ENCODE measurements around the gene SURF1. TPM values are rescaled to one million over a fixed set of nuclear protein-coding genes. Genes with fewer than 3 reads are reported as not detected.

Gene SURF1
- total RNA-seq, 1 experiment from 2014 or later = 47.9 TPM

GRCh38 chr9:133346021-133346785 is 10.1 kb downstream of the SURF1 start:
- BruUV-seq (replicated peaks) = no TSS peak
- H3K27ac Mint-ChIP-seq (ENCODE audit: unreplicated experiment) = no peak overlapping the region
- CTCF ChIA-PET = no interaction called here
- intact Hi-C loops (cut with micrococcal nuclease; ENCODE audit: unreplicated experiment) = loop anchor here (10.0 kb wide), 1 partner anchor 59 kb away; no protein-coding TSS in a partner anchor
- TF ChIP-seq CTCF (IDR thresholded peaks at IDR 0.05; ENCODE audit: unreplicated experiment) = no peak
- no peak for DNase-seq
- peaks cover 6% of the 10 kb centered on the region for H3K4me1 Mint-ChIP-seq (ENCODE audit: low read depth, unreplicated experiment)
- peaks cover 52% of the 10 kb centered on the region for H3K36me3 Mint-ChIP-seq (ENCODE audit: insufficient read depth, unreplicated experiment)
- H3K9me3 Mint-ChIP-seq (ENCODE audit: low read depth, unreplicated experiment) = no peaks in the 10 kb centered on the region
- H3K4me3 Mint-ChIP-seq (ENCODE audit: low read depth, unreplicated experiment) = peak overlapping the region; percentile 82
- no peaks in the 10 kb centered on the region for H3K27me3 Mint-ChIP-seq (ENCODE audit: unreplicated experiment)

- Mint-ChIP-seq H3K9me3 (ENCODE audit: low read depth, unreplicated experiment) (no peaks in the 10 kb centered on the region), H3K27ac (ENCODE audit: unreplicated experiment) (no peak overlapping the region), H3K4me3 (ENCODE audit: low read depth, unreplicated experiment) (no peak overlapping the region), H3K4me1 (ENCODE audit: low read depth, unreplicated experiment) (peaks cover 6% of the 10 kb centered on the region), H3K36me3 (ENCODE audit: insufficient read depth, unreplicated experiment) (peaks cover 49% of the 10 kb centered on the region), H3K27me3 (ENCODE audit: unreplicated experiment) (no peaks in the 10 kb centered on the region)
- CTCF ChIA-PET = no interaction called here
- BruUV-seq (replicated peaks) = no TSS peak
- DNase-seq = no peak
- intact Hi-C loops (cut with micrococcal nuclease; ENCODE audit: unreplicated experiment) = loop anchor here (10.0 kb wide), 1 partner anchor 59 kb away; no protein-coding TSS in a partner anchor
- TF ChIP-seq CTCF (IDR thresholded peaks at IDR 0.05; ENCODE audit: unreplicated experiment) = no peak
Observed at GRCh38 chr9:133345596-133345995, 10.7 kb downstream of the SURF1 start.

GRCh38 chr9:133344979-133345378 is 11.3 kb downstream of the SURF1 start:
- no peak for TF ChIP-seq CTCF (IDR thresholded peaks at IDR 0.05; ENCODE audit: unreplicated experiment)
- Mint-ChIP-seq H3K4me3 (ENCODE audit: low read depth, unreplicated experiment) (no peak overlapping the region), H3K9me3 (ENCODE audit: low read depth, unreplicated experiment) (no peaks in the 10 kb centered on the region), H3K27me3 (ENCODE audit: unreplicated experiment) (no peaks in the 10 kb centered on the region), H3K36me3 (ENCODE audit: insufficient read depth, unreplicated experiment) (peaks cover 43% of the 10 kb centered on the region), H3K4me1 (ENCODE audit: low read depth, unreplicated experiment) (peaks cover 4% of the 10 kb centered on the region), H3K27ac (ENCODE audit: unreplicated experiment) (no peak overlapping the region)
- intact Hi-C loops (cut with micrococcal nuclease; ENCODE audit: unreplicated experiment) = loop anchor here (10.0 kb wide), 1 partner anchor 60 kb away; no protein-coding TSS in a partner anchor
- DNase-seq = no peak
- BruUV-seq (replicated peaks) = no TSS peak
- CTCF ChIA-PET = no interaction called here

GRCh38 chr9:133344071-133344470 is 12.2 kb downstream of the SURF1 start:
- Mint-ChIP-seq H3K9me3 (ENCODE audit: low read depth, unreplicated experiment) (no peaks in the 10 kb centered on the region), H3K27ac (ENCODE audit: unreplicated experiment) (no peak overlapping the region), H3K4me1 (ENCODE audit: low read depth, unreplicated experiment) (no peaks in the 10 kb centered on the region), H3K36me3 (ENCODE audit: insufficient read depth, unreplicated experiment) (peaks cover 34% of the 10 kb centered on the region), H3K4me3 (ENCODE audit: low read depth, unreplicated experiment) (no peak overlapping the region), H3K27me3 (ENCODE audit: unreplicated experiment) (no peaks in the 10 kb centered on the region)
- CTCF ChIA-PET = no interaction called here
- intact Hi-C loops (cut with micrococcal nuclease; ENCODE audit: unreplicated experiment) = loop anchor here (10.0 kb wide), 1 partner anchor 61 kb away; no protein-coding TSS in a partner anchor
- no TSS peak for BruUV-seq (replicated peaks)
- no peak for DNase-seq
- no peak for TF ChIP-seq CTCF (IDR thresholded peaks at IDR 0.05; ENCODE audit: unreplicated experiment)

Data from Calu3 (cell line).